Measurements from ENCODE around the gene NPAS3.

Gene NPAS3

DNA sequence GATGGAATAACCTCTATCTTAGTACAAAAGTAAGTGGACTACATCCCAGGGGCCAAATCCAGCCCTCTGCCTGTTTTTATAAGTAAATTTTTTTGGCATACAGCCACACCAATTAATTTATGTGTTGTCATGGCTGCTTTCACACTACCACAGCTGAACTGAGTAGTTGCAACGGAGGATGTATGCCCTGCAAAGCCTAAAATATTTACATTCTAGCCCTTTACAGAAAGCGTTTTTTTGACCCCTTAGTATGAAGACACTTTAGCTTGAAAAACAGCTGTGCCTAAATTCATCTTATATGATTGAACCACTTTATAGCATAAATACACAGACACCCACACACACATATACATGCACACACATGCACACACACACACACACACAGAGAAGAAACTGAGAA, 510.6 kb downstream of the NPAS3 start:
- no peak for DNase-seq (ENCODE audit: low read depth)

- no peak for DNase-seq (ENCODE audit: low read depth)
Measured at GRCh38 chr14:33449703-33450395, 511.2 kb downstream of the NPAS3 start.

GRCh38 chr14:33450416-33450815, 511.7 kb downstream of the NPAS3 start:
- no peak for DNase-seq (ENCODE audit: low read depth)

DNA sequence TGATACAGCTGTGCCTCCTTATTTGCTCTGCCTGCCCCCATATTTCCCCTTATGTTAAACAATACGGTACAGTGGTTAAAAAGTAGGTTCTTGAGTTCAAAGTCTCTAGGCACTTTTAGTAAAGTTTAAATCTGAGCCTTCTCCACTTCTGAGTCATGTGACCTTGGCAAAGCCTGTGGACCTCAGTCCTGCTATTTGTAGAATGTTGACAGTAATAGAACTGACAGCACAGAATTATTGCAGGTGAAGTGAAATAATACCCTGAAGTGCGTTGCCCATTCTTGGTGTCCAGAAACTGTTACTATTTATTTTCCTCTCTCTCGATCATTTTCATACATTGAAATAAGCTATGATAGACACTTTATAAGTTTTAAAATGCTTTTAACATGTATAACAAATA, 512.5 kb downstream of the NPAS3 start:
- no peak for DNase-seq (ENCODE audit: low read depth)

- no peak for DNase-seq (ENCODE audit: low read depth)
Measured at GRCh38 chr14:33452995-33453394, 514.3 kb downstream of the NPAS3 start.

DNA sequence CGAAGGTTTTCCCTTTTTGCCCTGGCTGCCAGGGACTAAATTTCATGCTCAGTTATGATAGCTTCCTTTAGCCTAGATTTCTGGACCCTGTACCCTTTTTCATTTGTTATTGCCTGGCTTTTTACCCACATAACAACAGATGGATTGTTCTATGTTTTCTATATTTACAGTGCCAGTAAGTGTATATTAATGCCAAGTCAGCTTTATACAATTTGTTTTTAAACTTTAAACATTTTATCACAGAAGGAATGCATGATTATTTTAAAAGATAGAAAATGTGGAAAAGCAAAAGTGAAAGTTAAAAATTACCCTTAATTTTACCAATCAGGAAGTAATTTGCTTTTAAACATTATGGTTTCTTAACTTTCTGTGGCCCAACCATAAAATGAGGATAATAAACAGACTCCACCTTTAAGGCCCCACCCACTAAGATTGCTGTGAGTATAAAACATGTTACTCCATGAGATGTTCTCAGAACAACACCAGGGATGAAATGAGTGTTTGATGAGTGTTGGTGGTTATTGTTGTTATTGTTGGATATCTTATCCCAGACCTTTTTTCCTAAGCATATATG, 515.4 kb downstream of the NPAS3 start:
- DNase-seq (ENCODE audit: low read depth), result no peak

DNA sequence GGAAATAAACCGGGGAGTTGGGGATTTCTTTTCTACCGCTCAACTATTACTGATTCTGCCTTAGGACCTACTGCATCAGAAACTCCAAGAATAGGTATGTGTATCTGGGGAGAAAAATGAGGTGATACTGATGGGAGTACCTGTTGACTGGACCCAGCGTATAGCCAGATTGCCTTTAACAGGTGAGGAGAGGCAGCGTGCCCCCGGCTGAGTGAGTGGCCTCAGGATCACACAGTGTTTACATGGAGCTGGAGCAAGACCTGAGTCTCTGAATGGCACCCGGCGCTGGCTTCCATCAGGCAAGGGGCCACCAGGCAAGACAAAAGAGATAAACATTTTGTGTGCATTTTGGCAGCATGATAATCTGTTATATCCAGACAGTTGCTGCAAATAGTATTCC, 516.0 kb downstream of the NPAS3 start:
- no peak for DNase-seq (ENCODE audit: low read depth)

DNA sequence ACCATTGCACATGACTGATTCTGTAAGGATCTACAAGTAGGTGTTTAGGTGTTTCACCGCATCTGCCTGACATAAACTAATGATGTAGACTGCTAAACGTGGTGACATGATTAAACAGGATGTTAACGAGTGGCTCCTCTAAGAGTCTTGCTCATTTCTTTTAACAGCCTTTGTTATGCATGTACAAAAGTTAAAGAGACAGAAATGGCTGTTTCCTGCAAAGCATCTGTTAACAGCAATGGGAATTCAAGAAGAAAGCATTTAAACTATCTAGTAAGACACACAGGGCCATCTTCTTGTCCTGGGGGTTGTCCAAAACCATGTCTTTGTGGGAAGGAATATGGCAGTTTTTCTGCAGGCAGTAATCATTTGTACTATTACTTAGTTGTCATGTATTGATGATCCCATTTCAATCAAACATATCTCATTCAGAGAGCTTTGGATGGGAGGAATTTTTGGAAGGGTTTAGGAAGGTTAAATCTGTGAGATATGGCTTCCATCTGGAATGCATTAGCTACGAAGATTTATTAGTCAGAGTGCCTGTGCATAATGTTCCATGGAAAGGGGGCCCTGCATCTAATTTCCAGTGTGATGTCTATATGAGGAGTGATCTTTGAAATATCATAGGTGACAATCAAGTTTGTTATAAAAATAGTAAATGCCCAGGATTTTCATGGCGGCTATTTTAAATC, 517.1 kb downstream of the NPAS3 start:
- no peak for DNase-seq (ENCODE audit: low read depth)

DNA sequence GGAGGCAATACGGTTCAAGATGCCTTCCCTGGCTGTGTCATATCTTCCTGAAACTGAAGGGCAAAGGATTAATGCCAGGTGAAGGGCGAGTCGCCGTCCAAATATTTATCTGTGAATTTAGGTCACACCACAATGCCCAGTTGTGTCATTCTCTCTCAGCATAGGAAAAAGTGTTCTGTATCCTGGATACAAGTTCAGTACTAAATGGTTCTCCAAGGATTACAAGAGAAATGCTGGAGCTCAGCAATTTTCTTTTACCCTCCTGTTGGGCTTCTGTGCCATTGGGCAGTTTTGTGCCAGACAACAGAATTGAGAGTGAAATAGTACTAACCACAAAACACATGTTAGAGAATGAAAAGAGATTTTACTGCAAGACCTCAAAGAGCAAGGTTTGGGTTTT, 518.3 kb downstream of the NPAS3 start:
- DNase-seq (ENCODE audit: low read depth), result no peak

GRCh38 chr14:33457617-33458016, 518.9 kb downstream of the NPAS3 start:
- DNase-seq (ENCODE audit: low read depth), result no peak

GRCh38 chr14:33460164-33460563, 521.5 kb downstream of the NPAS3 start:
- DNase-seq (ENCODE audit: low read depth), result no peak

- no peak for DNase-seq (ENCODE audit: low read depth)
Measured at GRCh38 chr14:33461036-33461435, 522.4 kb downstream of the NPAS3 start.

GRCh38 chr14:33463731-33464130, 525.1 kb downstream of the NPAS3 start:
- DNase-seq (ENCODE audit: low read depth), result no peak

GRCh38 chr14:33464254-33464962, 525.7 kb downstream of the NPAS3 start:
- DNase-seq (ENCODE audit: low read depth), result no peak

DNA sequence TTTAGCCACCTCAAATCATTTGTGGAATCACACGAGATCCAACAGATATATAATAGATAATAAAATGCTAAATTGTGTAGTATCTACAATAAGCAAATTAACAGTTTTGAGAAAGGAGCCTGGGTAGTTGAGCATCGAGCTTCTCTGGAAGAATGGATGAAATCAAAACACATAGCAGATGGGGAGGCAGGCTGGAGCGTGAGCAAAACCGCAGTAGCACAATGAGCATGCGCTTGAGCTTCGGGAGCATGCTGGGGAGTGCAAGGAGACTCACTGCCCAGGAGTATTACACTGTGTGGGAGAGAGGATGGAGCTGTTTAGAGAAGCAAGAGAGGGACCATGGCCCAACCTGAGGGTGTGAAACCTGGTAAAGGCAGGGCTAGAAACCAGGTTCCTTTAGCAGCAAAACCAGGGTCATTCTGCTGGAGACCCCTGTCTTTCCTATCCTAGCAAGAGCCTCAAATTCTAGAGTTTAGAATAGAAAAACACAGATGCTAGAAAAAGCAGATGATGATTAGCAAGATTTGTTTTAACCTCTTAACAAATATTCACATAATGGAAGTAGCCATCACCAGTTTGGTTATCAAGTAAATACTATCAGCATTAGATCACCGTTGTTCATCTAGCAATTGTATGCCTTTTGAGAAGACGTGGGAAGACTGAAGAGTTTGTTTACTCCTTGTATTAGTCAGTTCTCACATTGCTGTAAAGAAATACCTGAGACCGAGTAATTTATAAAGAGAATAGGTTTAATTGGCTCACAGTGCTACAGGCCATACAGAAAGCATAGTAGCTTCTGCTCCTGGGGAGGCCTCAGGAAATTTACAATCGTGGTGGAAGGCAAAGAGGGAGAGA, 527.4 kb downstream of the NPAS3 start:
- no peak for DNase-seq (ENCODE audit: low read depth)

DNA sequence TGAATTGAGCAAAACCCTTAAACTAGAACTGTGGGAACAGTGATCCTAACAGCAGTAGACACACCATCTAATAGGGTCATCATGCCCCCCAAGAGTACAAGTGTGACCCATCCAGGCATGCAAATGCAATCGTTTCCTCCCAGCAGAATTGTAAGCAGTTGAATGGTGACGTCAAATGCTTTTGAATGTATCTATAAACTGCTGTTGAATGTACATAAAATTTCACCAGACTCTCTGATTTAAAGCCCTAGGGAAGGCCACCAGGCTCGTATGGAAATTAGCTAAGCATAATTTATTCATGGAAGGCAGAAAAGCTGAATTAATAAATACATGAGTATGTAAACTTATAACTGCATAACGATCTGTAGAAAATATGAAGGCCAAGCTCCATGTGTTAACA, 529.3 kb downstream of the NPAS3 start:
- DNase-seq (ENCODE audit: low read depth), result no peak

GRCh38 chr14:33469898-33470297, 531.2 kb downstream of the NPAS3 start:
- DNase-seq (ENCODE audit: low read depth), result no peak

DNA sequence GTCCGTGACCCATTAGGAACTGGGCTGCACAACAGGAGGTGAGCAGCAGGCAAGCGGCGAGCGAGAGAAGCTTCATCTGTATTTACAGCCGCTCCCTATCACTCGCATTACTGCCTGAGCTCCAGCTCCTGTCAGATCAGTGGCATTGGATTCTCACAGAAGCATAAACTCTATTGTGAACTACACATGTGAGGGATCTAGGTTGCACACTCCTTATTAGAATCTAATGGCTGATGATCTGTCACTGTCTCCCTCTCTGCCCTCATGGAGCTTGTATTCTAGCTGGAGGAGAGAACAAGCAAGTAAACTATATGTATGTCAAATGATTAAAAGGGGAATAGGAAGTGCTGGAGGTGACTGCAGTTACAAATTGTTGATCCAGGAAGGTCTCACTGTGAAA, 533.1 kb downstream of the NPAS3 start:
- DNase-seq (ENCODE audit: low read depth), result no peak

DNA sequence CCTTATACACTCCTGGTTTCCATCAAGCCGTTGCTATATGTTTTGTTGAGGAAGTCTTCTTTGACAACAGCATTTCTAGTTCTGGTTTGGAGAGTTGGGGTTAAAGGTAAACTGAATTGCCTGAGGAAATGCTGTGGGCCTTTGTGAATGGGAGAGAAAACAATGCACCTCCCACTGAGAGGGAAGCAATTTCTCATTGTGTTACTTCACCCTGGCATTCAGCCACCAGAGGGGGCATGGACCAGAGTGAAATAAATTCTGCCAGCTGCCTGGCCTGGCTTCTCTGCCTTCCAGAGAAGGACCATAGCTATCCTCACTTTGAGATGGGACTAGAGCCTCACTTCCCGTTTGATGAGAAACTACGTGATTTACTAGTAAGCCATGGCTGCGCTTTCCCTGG, 536.9 kb downstream of the NPAS3 start:
- peak; percentile 4 for DNase-seq (ENCODE audit: low read depth)

- no peak for DNase-seq (ENCODE audit: low read depth)
Measured at GRCh38 chr14:33477797-33478196, 539.1 kb downstream of the NPAS3 start.

- no peak for DNase-seq (ENCODE audit: low read depth)
Measured at GRCh38 chr14:33480071-33480886, 541.6 kb downstream of the NPAS3 start.
